MM.1S (cell line): ENCODE measurements around the gene GPT2.

Experiments
- CTCF ChIP-seq: fragments of 300-600 bp; sonication (generic); IDR thresholded peaks from 2 replicates; pipeline ENCODE4 v1.5.1; 2016; ENCODE audit warnings: antibody characterized with exemption, low read length, mixed read lengths
- EZH2 ChIP-seq: fragments of 300-600 bp; sonication (generic); optimal IDR thresholded peaks from 2 replicates; pipeline ENCODE3; 2017; ENCODE audit warnings: low read depth, mild to moderate bottlenecking, antibody characterized with exemption, low read length, mixed read lengths

- TF ChIP-seq CTCF (no peak), EZH2 (no peak)
Measured at GRCh38 chr16:46937536-46937935, 53.4 kb downstream of the GPT2 start.
